ES-I3 (cell line): Measurements from ENCODE around the gene COA8.

Experiments
- H3K36me3 ChIP-seq: 2 replicates; pipeline ENCODE4 v1.6.1; 2013; ENCODE audit warnings: mild to moderate bottlenecking, low read length, control low read depth, moderate library complexity; ENCODE audit not compliant: insufficient read depth
- H3K4me1 ChIP-seq: 2 replicates; pipeline ENCODE4 v1.6.1; 2013; ENCODE audit warnings: mild to moderate bottlenecking, control low read depth, low read length; ENCODE audit not compliant: insufficient read depth
- H3K9ac ChIP-seq: 2 replicates; pipeline ENCODE4 v1.6.1; 2013; ENCODE audit warnings: low read depth, mild to moderate bottlenecking, low read length, moderate library complexity
- H3K9me3 ChIP-seq: 2 replicates; pipeline ENCODE4 v1.6.1; 2013; ENCODE audit warnings: mild to moderate bottlenecking, low read length, moderate library complexity; ENCODE audit not compliant: control insufficient read depth, insufficient read depth

COA8 gene

DNA sequence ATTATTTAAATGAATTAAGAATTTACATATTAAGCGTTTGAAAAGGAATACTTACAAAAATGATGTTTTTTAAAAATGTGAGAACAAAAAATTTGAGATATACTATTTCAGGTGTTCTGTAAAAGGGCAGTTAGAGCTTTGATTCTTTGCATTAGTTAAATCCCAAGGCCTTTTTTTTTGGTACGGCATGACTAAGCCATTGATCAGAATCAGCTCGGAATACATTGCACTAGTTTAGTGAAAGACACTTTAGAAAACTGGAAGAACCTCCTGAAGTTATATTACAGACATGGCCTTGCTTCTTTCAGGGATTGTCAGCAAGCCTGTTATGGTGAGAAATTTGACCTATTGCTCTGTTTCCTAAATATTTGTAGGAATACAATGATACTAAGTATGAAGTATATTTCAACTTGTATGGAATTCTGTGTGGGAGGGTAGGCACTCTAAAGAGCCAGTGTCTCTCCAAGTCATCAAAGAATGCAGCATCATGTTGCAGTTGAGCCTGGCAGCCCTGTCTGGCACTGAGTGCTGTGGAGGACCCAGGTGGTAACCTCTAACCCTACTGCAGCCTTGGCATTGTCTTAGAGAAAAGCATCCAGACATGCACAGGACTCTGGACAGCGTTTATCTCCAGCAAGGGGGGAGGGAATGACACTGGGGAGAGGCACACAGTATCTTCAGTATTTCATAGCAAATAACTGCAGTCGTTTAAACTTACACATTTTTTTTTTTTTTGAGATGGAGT is 67.8 kb downstream of the COA8 start:
- Histone ChIP-seq H3K9me3 (no peaks in the 10 kb centered on the region), H3K9ac (peak overlapping the region; percentile 78), H3K36me3 (no peaks in the 10 kb centered on the region; the same call in 1 of the 2 replicates), H3K4me1 (peaks cover 8% of the 10 kb centered on the region)

DNA sequence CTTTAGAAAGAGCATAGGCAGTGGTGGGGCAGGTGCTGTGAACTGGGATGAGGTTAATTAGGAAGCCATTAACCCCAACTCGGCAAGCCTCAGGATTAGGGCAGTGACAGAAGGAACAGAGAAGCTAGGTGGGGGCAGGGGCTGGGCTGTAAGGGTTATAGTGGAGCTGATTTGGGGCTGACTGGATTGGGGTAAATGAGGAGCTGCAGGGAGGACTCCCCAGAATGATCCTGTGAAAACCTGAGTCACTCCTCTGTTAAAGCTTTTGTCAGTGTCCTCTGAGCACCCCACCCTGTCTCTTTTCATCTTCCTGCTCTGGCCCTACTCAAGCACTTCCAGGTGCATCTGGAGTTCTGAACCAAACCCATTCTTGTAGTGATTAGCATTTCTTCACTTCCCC is 70.6 kb downstream of the COA8 start:
- no peaks in the 10 kb centered on the region; the same call in 1 of the 2 replicates for H3K36me3 ChIP-seq
- peaks cover 3% of the 10 kb centered on the region; the same call in 1 of the 2 replicates for H3K4me1 ChIP-seq
- H3K9me3 ChIP-seq, result no peaks in the 10 kb centered on the region
- H3K9ac ChIP-seq, result no peak overlapping the region

DNA sequence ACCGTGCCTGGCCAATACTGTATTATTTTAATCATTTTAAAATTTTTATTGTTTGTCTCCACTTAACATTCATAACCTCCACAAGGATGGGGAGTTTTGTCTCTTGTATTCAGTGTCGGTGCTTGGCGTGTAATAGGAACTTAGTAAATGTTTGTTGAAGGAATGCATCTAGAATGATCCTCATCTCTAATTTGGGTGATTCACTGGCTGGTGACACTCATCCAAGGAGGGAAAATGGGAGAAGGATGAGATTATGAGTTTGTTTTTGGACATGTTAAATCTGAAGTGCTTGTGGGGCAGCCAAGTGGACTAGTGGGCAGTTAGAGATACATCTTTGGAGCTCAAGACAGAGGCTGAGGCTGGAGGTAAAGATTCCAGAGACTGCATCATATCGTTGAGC is 71.4 kb downstream of the COA8 start:
- Histone ChIP-seq H3K9ac (no peak overlapping the region), H3K9me3 (no peaks in the 10 kb centered on the region), H3K36me3 (no peaks in the 10 kb centered on the region; the same call in 1 of the 2 replicates), H3K4me1 (peaks cover 3% of the 10 kb centered on the region; the same call in 1 of the 2 replicates)

DNA sequence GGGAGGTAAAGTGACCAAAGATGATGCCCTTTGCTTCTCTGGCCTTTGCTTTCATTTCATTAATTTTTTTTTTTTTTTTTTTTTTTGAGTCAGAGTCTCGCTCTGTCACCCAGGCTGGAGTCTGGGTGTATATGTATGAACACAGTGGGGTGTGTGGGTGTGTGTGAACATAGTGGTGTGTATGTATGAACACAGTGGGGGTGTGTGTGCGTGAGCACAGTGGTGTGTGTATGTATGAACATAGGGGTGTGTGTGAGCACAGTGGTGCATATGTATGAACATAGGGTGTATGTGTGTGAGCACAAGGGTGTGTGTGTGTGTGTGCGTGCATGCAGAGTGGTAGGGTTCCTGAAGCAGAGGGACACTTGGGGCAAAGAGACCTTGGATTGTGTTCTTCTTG is 75.8 kb downstream of the COA8 start:
- H3K36me3 ChIP-seq, result no peaks in the 10 kb centered on the region; the same call in 1 of the 2 replicates
- no peak overlapping the region for H3K9ac ChIP-seq
- no peaks in the 10 kb centered on the region for H3K4me1 ChIP-seq
- no peaks in the 10 kb centered on the region for H3K9me3 ChIP-seq
